ENCODE measurements around the gene PITX1. TPM values are rescaled to one million over a fixed set of nuclear protein-coding genes. Genes with fewer than 3 reads are reported as not detected.

PITX1 gene
- total RNA-seq, 1 donor from 2014 or later = 0.55 TPM

DNA sequence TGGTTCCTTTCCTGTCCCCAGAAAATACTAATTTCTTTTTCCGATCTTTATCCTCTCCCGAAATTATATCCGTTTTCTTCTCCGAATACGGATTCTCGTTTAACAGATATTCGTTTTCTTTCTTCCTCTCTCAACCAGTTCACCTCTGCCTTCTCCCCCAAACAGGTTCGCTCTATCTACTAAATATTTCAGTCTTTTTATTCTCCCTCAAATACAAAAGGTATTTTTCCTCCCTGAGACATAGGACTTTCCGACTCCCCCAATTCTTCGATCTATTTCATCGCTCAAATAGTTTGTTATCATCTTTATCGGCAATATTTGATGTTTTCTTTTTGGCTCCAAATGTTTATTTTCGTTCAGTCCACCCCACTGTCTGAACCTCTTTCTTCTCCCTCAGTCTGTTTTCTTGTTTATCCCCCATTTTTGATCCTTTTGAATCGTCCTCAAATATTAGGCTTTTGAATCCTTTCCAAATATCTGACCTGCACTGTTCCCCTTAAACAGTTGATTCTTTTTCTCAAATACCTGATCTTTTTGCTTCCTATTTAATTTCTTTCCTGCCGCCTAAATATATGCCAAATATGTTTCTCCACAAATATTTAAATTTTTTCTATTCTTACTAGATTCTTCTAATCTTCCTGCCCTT is 4.4 kb downstream of the PITX1 start:
- no peak for DNase-seq (ENCODE audit: low read depth)

GRCh38 chr5:135028791-135029476 is 5.1 kb downstream of the PITX1 start:
- no peak for DNase-seq (ENCODE audit: low read depth)

DNA sequence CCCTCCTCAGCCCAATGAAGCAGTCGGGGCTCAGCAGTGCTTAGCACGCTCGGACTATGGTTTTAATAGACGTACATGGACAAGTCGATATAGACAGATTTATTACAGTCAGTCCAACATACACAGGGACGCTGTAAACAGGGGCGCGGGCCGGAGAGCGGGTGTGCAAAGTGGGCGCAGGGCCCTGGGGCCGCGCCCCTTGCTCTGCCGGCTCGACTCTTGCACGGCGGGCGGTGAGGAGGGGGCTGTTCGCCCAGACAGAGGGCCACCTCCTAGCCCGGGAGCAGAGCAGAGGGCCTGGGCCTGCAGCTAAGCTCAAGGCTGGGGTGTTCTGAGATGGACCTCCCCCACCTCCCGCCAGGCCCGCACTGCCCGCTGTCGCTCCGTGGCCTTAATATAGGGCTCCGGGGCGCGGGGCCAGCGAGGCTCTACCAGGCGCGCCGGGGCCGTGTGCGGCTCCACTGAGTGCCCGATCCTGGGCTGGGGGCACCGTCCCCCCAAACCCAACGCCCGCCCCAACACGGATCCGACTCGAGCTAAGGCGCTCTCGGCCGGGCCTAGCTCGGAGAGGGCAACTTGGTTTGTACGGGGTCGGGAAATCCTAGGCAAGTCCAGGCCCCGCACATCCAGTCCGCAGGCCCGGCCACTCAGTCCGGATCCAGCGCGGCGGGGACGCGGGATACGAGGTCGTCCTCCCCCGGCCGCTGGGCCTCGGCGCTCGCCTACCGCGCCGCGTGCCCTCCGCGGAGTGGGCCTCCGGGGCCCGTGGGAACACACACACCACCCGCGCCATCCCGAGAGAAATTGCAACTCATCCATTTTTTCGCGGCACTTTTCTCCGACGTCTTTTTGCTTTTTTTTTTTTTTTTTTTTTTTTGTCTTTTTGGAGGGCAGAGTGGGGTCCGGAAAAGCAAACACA is 6.1 kb downstream of the PITX1 start:
- no peak for DNase-seq (ENCODE audit: low read depth)

GRCh38 chr5:135027266-135027696 is 6.7 kb downstream of the PITX1 start:
- no peak for DNase-seq (ENCODE audit: low read depth)

- no peak for DNase-seq (ENCODE audit: low read depth)
These were observed 7.3 kb downstream of the PITX1 start for GRCh38 chr5:135026645-135027265.

DNA sequence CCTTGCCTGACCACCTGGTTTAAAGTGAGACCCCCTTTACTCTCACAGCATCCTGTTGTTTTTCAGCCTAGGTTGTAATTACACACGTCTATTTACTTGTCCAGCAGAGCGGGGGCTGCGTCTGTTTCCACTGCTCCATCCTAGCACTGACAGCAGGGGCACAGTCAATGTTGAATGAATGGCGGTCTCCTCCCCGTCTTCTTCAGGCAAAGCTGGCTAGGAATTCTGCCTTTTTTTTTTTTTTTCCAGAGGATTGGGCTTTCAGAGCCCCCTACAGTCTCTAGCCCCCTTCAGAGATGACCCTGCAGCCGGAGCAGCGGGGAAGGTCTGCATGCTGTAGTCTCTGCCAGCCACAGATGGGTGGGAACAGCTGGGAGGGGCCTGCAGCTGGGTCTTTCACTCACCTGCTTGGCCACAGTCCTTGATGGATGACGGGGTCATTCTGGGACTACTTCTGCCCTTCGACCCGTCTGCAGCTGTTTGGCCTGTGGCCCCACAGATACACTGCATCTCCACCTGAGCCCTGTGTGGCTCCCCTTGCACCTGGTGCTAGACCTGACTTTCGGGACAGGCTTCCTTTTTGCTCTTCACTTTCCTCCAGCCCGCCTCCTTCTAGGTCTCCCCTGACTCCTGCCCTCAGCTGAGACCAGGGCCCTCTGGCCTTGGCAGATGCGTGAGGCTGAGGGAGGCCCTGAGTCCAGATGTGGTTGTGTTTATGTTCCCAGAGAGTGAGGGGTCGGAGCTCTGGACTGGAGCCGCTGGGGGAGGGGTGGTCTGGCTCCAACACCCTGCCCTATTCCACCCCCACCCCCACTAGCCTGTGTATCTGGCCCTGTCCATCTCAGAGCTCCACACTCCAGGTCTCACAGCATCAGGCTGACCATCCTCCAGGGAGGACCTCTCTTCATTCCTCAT is 8.0 kb downstream of the PITX1 start:
- no peak for DNase-seq (ENCODE audit: low read depth)

DNA sequence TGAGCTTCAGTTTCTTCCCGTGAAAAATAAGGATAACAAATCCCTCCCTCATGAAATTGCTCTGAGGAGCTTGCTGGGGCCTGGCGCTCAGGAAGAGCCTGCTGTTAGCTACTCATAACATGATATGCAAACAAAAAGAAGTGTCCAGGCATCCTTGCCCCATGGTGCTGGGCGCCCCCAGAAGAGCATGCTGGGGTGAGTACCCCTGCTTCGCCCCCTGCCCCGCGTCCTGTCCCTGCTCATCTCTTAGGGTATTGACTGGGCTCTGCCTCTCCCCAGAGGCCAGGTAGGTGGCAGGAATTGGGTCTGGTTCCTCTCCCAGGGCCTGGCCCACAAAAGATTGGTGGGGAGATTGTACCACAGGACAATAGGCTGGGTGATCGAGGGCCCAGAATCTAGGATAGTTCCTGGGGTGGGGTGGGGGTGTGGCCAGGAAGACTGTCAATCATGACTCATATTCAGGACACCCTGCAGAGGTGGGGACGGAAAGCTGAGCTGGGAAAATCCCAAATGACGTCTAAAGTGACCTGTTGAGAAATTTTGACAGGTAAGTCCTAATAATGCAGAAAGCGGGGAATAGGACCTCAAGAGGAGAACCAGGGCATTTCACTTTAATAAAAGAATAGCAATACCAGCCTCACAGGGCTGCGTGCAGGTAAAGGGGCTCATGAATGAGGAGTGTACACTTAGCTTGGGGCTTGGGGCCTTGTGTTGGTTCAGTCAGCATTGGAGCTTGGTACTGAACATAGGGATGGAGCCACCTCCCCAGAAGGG is 8.9 kb downstream of the PITX1 start:
- DNase-seq (ENCODE audit: low read depth) = peak; percentile 32

GRCh38 chr5:135020111-135020895 is 13.7 kb downstream of the PITX1 start:
- no peak for DNase-seq (ENCODE audit: low read depth)

GRCh38 chr5:135019314-135019713 is 14.7 kb downstream of the PITX1 start:
- DNase-seq (ENCODE audit: low read depth) = no peak

- DNase-seq (ENCODE audit: low read depth) = no peak
These were observed 15.6 kb downstream of the PITX1 start for GRCh38 chr5:135018457-135018856.

- no peak for DNase-seq (ENCODE audit: low read depth)
These were observed 17.2 kb downstream of the PITX1 start for GRCh38 chr5:135016861-135017290.

- DNase-seq (ENCODE audit: low read depth) = no peak
These were observed 18.1 kb downstream of the PITX1 start for GRCh38 chr5:135015942-135016341.

- no peak for DNase-seq (ENCODE audit: low read depth)
These were observed 20.0 kb downstream of the PITX1 start for GRCh38 chr5:135013947-135014570.

DNA sequence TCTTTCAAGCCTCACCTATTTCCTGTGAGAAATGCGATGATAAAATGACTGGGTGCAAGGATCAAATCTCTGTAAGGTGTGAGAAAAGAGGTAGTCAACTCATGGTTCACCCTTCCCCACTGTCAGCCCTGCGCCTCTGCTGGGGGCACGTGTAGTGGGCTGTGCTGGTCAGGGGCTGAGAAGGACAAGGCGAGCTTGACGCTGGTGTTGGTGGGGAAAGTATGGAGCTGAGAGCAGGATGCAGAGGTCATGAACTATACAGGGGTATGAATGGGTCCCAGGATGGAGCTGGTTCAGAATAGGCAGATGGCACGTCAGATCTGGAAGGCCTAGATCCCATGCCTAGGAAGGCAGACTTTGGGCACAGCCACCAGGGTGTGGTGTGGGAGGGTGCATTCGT is 20.6 kb downstream of the PITX1 start:
- DNase-seq (ENCODE audit: low read depth) = no peak

GRCh38 chr5:135012951-135013391 is 21.1 kb downstream of the PITX1 start:
- DNase-seq (ENCODE audit: low read depth) = no peak

DNA sequence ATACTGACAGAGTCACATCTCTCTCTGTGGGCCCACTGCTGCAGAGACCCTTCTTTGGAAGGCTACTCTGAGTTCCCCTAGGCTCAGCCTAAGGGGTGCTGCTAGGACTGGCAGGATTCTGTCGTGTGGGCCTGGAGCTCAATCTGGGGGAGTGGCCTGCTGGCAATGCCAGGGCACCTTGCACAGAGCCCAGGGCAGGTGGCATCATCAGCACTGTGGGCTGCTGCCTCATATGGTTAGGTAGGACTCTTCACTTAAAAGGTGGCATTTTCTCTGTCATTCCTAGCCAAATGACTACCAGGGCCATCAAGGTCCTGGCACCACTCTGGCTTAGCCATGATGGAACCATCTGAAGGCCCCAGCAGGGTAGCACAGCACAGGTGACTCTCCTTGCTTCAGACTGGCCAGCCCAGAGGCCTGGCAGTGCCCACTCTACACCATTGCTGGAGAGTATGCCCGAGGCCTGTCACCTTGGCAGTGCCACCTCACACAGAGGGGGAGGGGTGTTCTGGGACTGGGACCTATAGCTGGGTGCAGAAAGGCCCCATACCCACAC is 21.9 kb downstream of the PITX1 start:
- DNase-seq (ENCODE audit: low read depth) = no peak

GRCh38 chr5:135011355-135012032 is 22.5 kb downstream of the PITX1 start:
- DNase-seq (ENCODE audit: low read depth) = no peak
